ENCODE results near the gene SLC49A3.
"Not testable (repeated sequence)": the region's sequence is repeated elsewhere in the genome, so short reads cannot be mapped to it uniquely, and the experiment has no call there.

SLC49A3 gene

GRCh38 chr4:675036-675882 lies 13.7 kb downstream of the SLC49A3 start:
- H3K4me1 Mint-ChIP-seq (ENCODE audit: low read depth): peaks cover 21% of the 10 kb centered on the region
- peaks cover 38% of the 10 kb centered on the region for H3K36me3 Mint-ChIP-seq (ENCODE audit: low read depth)
- no peaks in the 10 kb centered on the region for H3K9me3 Mint-ChIP-seq
- DNase-seq: peak; percentile 68
- H3K27ac Mint-ChIP-seq: peak overlapping the region; percentile 93
- H3K4me3 Mint-ChIP-seq: peak overlapping the region; percentile 92
- H3K27me3 Mint-ChIP-seq: no peaks in the 10 kb centered on the region

GRCh38 chr4:674172-675035 lies 14.5 kb downstream of the SLC49A3 start, which contains the start of the genes ATP5ME and MYL5:
Gene ATP5ME, minus strand, starts transcription at chr4:674276. Its CDS starts 29 bp downstream, at chr4:674247.
Gene MYL5, plus strand, starts transcription at chr4:674542. Its CDS starts 3,485 bp downstream, at chr4:678027.
- Mint-ChIP-seq H3K27ac (peak within 1 kb of the TSS; percentile 93), H3K4me3 (peak within 1 kb of the TSS; percentile 92), H3K27me3 (no peaks in the 10 kb centered on the region), H3K36me3 (ENCODE audit: low read depth) (peaks cover 43% of the 10 kb centered on the region), H3K9me3 (no peaks in the 10 kb centered on the region), H3K4me1 (ENCODE audit: low read depth) (peaks cover 21% of the 10 kb centered on the region)
- peak; percentile 100 for DNase-seq

- H3K27ac Mint-ChIP-seq: peak overlapping the region; percentile 92
- H3K4me3 Mint-ChIP-seq: peak overlapping the region; percentile 92
- DNase-seq: no peak
- no peaks in the 10 kb centered on the region for H3K27me3 Mint-ChIP-seq
- peaks cover 21% of the 10 kb centered on the region for H3K4me1 Mint-ChIP-seq (ENCODE audit: low read depth)
- H3K9me3 Mint-ChIP-seq: no peaks in the 10 kb centered on the region
- peaks cover 43% of the 10 kb centered on the region for H3K36me3 Mint-ChIP-seq (ENCODE audit: low read depth)
These were observed 15.4 kb downstream of the SLC49A3 start for GRCh38 chr4:673349-674091.

GRCh38 chr4:671769-672168 lies 17.2 kb downstream of the SLC49A3 start:
- Mint-ChIP-seq H3K27ac (no peak overlapping the region), H3K4me1 (ENCODE audit: low read depth) (peaks cover 16% of the 10 kb centered on the region), H3K9me3 (no peaks in the 10 kb centered on the region), H3K4me3 (peak overlapping the region; percentile 92), H3K27me3 (no peaks in the 10 kb centered on the region), H3K36me3 (ENCODE audit: low read depth) (peaks cover 43% of the 10 kb centered on the region)
- no peak for DNase-seq

- not testable (repeated sequence) for H3K4me3 Mint-ChIP-seq, H3K9me3 Mint-ChIP-seq, DNase-seq, H3K27ac Mint-ChIP-seq, H3K27me3 Mint-ChIP-seq
- peaks cover 43% of the 10 kb centered on the region for H3K36me3 Mint-ChIP-seq (ENCODE audit: low read depth)
- peaks cover 15% of the 10 kb centered on the region for H3K4me1 Mint-ChIP-seq (ENCODE audit: low read depth)
These were observed 19.0 kb downstream of the SLC49A3 start for GRCh38 chr4:669806-670559.

GRCh38 chr4:668219-668618 lies 20.7 kb downstream of the SLC49A3 start:
- not testable (repeated sequence) for DNase-seq, H3K27ac Mint-ChIP-seq, H3K9me3 Mint-ChIP-seq, H3K4me3 Mint-ChIP-seq, H3K27me3 Mint-ChIP-seq
- Mint-ChIP-seq H3K4me1 (ENCODE audit: low read depth) (peaks cover 23% of the 10 kb centered on the region), H3K36me3 (ENCODE audit: low read depth) (peaks cover 42% of the 10 kb centered on the region)

GRCh38 chr4:667545-667925 lies 21.4 kb downstream of the SLC49A3 start:
- H3K9me3 Mint-ChIP-seq: no peaks in the 10 kb centered on the region
- H3K27me3 Mint-ChIP-seq: no peaks in the 10 kb centered on the region
- H3K27ac Mint-ChIP-seq: peak overlapping the region; percentile 1
- H3K36me3 Mint-ChIP-seq (ENCODE audit: low read depth): peaks cover 35% of the 10 kb centered on the region
- H3K4me1 Mint-ChIP-seq (ENCODE audit: low read depth): peaks cover 23% of the 10 kb centered on the region
- no peak overlapping the region for H3K4me3 Mint-ChIP-seq
- DNase-seq: no peak

- Mint-ChIP-seq H3K4me1 (ENCODE audit: low read depth) (peaks cover 22% of the 10 kb centered on the region), H3K9me3 (no peaks in the 10 kb centered on the region), H3K27me3 (no peaks in the 10 kb centered on the region), H3K27ac (peak overlapping the region; percentile 1), H3K4me3 (no peak overlapping the region), H3K36me3 (ENCODE audit: low read depth) (peaks cover 32% of the 10 kb centered on the region)
- DNase-seq: no peak
These were observed 22.0 kb downstream of the SLC49A3 start for GRCh38 chr4:666822-667544.

- Mint-ChIP-seq H3K4me3 (no peak overlapping the region), H3K9me3 (no peaks in the 10 kb centered on the region), H3K36me3 (ENCODE audit: low read depth) (peaks cover 32% of the 10 kb centered on the region), H3K4me1 (ENCODE audit: low read depth) (peaks cover 22% of the 10 kb centered on the region), H3K27ac (no peak overlapping the region), H3K27me3 (no peaks in the 10 kb centered on the region)
- DNase-seq: no peak
These were observed 22.5 kb downstream of the SLC49A3 start for GRCh38 chr4:666436-666810.

GRCh38 chr4:665751-666435 lies 23.1 kb downstream of the SLC49A3 start:
- Mint-ChIP-seq H3K27ac (no peak overlapping the region), H3K4me3 (no peak overlapping the region)

GRCh38 chr4:665381-665750 lies 23.6 kb downstream of the SLC49A3 start:
- no peak for DNase-seq
- Mint-ChIP-seq H3K27me3 (no peaks in the 10 kb centered on the region), H3K36me3 (ENCODE audit: low read depth) (peaks cover 23% of the 10 kb centered on the region), H3K27ac (peak overlapping the region; percentile 52), H3K4me3 (peak overlapping the region; percentile 83), H3K4me1 (ENCODE audit: low read depth) (peaks cover 22% of the 10 kb centered on the region), H3K9me3 (no peaks in the 10 kb centered on the region)

More at GRCh38 chr4:665751-666435, 23.1 kb downstream of the SLC49A3 start:
- Mint-ChIP-seq H3K27me3 (no peaks in the 10 kb centered on the region), H3K36me3 (ENCODE audit: low read depth) (peaks cover 28% of the 10 kb centered on the region), H3K9me3 (no peaks in the 10 kb centered on the region), H3K4me1 (ENCODE audit: low read depth) (peaks cover 22% of the 10 kb centered on the region)
- no peak for DNase-seq

GRCh38 chr4:664713-665231 lies 24.2 kb downstream of the SLC49A3 start:
- Mint-ChIP-seq H3K4me1 (ENCODE audit: low read depth) (peaks cover 22% of the 10 kb centered on the region), H3K9me3 (no peaks in the 10 kb centered on the region), H3K4me3 (peak overlapping the region; percentile 83), H3K36me3 (ENCODE audit: low read depth) (peaks cover 18% of the 10 kb centered on the region), H3K27ac (peak overlapping the region; percentile 90), H3K27me3 (no peaks in the 10 kb centered on the region)
- no peak for DNase-seq

All from activated T-cell treated with anti-CD3 and anti-CD28 coated beads, Interleukin-2, amount 50 U/mL, for 24 hours (primary cell).